ENCODE measurements around the gene MAPK11. TPM values are rescaled to one million over a fixed set of nuclear protein-coding genes. Genes with fewer than 3 reads are reported as not detected.

MAPK11 gene
- total RNA-seq, 1 experiment from 2014 or later, result 19.3 TPM

DNA sequence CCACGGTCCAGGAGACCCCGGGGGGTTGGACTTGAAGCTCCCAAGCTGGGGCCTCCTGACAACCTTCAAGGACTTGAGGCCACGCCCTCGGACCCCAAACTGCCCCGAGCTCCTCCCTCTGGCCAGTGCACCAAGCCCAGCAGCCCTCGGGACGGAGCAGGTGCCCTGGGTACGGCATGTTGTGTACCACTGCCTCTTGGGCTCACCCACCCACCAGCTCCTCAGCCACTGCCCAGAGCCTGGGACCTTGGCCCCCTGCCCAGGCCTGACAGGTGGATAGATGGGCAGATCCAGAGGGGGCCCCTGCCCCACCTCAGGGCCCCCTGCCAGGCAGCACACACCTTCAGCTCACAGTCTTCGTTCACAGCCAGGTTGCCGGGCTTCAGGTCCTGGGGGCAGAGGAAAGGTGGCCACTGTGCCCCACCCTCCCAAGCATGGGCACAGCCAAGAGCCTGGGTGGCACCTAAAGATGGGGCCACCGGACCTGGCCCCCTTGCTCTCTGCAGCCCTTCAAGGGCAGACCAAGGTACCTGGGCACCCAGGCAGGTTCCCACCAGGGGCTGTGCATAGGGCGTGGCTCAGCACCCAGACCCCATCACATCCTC is 13.8 kb downstream of the MAPK11 start:
- ChIA-PET CTCF (no interaction called here), RAD21 (ENCODE audit: low non-redundant PET in 1 of 2, low total read pairs in 2 of 2, uncharacterized antibody in 2 of 2, unreplicated experiment in 2 of 2) (no interaction called here), POLR2A (no interaction called here)
- Histone ChIP-seq H3K9ac (ENCODE audit: low read length) (no peak overlapping the region), H3K79me2 (ENCODE audit: insufficient read depth, low read length) (peaks cover 28% of the 10 kb centered on the region), H3K36me3 (ENCODE audit: control insufficient read depth in 1 of 2, insufficient read depth in 2 of 2, low read length in 2 of 2) (peaks cover 0 to 11% of the 10 kb centered on the region in 2 experiments; a peak in 2 of 4 replicates), H3K27me3 (ENCODE audit: insufficient read depth, low read length) (no peaks in the 10 kb centered on the region), H3K27ac (ENCODE audit: low read depth, low read length) (no peak overlapping the region), H3K4me2 (ENCODE audit: low read length) (no peak overlapping the region), H3K9me3 (ENCODE audit: control insufficient read depth in 1 of 2, insufficient read depth in 1 of 2, low read depth in 1 of 2, low read length in 2 of 2) (no peaks in the 10 kb centered on the region), H2AFZ (ENCODE audit: low read depth, low read length, poor library complexity, severe bottlenecking) (no peak overlapping the region), H3K9me2 (ENCODE audit: insufficient read depth) (no peaks in the 10 kb centered on the region), H3K4me3 (replicated peaks in 1 of 2; ENCODE audit: low read depth in 1 of 2, low read length in 2 of 2) (no peak overlapping the region), H3K4me1 (ENCODE audit: control insufficient read depth in 1 of 2, insufficient read depth in 2 of 2, low read length in 2 of 2) (peaks cover 3 to 25% of the 10 kb centered on the region in 2 experiments; a peak in 3 of 4 replicates), H4K20me1 (ENCODE audit: insufficient read depth) (no peaks in the 10 kb centered on the region)
- BruUV-seq (replicated peaks), result no TSS peak
- no peak for ATAC-seq
- TF ChIP-seq TCF7L2 (IDR thresholded peaks at IDR 0.05; ENCODE audit: borderline replicate concordance, extremely low read depth, insufficient read depth, insufficient read length) (no peak), CEBPB (IDR thresholded peaks at IDR 0.05; ENCODE audit: low read depth) (no peak), POLR2AphosphoS5 (IDR thresholded peaks at IDR 0.05; ENCODE audit: low read depth, low read length) (no peak), EGR1 (IDR thresholded peaks at IDR 0.05; ENCODE audit: low read depth) (no peak), YY1 (IDR thresholded peaks at IDR 0.05; ENCODE audit: extremely low read depth, insufficient replicate concordance, low read depth, low read length) (no peak), FOSL1 (IDR thresholded peaks at IDR 0.05; ENCODE audit: low read depth) (no peak), POLR2A (IDR thresholded peaks at IDR 0.05; ENCODE audit: borderline replicate concordance, extremely low read depth, insufficient read depth, insufficient read length) (no peak), RAD21 (IDR thresholded peaks at IDR 0.05; ENCODE audit: low read depth) (no peak)
- TF ChIP-seq, protein P1, sequence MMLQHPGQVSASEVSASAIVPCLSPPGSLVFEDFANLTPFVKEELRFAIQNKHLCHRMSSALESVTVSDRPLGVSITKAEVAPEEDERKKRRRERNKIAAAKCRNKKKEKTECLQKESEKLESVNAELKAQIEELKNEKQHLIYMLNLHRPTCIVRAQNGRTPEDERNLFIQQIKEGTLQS (IDR thresholded peaks at IDR 0.05), result no peak
- TF ChIP-seq, protein P2, sequence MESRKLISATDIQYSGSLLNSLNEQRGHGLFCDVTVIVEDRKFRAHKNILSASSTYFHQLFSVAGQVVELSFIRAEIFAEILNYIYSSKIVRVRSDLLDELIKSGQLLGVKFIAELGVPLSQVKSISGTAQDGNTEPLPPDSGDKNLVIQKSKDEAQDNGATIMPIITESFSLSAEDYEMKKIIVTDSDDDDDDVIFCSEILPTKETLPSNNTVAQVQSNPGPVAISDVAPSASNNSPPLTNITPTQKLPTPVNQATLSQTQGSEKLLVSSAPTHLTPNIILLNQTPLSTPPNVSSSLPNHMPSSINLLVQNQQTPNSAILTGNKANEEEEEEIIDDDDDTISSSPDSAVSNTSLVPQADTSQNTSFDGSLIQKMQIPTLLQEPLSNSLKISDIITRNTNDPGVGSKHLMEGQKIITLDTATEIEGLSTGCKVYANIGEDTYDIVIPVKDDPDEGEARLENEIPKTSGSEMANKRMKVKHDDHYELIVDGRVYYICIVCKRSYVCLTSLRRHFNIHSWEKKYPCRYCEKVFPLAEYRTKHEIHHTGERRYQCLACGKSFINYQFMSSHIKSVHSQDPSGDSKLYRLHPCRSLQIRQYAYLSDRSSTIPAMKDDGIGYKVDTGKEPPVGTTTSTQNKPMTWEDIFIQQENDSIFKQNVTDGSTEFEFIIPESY (IDR thresholded peaks at IDR 0.05; ENCODE audit: extremely low read depth, insufficient replicate concordance, low read length), result no peak
- TF ChIP-seq, protein P3, sequence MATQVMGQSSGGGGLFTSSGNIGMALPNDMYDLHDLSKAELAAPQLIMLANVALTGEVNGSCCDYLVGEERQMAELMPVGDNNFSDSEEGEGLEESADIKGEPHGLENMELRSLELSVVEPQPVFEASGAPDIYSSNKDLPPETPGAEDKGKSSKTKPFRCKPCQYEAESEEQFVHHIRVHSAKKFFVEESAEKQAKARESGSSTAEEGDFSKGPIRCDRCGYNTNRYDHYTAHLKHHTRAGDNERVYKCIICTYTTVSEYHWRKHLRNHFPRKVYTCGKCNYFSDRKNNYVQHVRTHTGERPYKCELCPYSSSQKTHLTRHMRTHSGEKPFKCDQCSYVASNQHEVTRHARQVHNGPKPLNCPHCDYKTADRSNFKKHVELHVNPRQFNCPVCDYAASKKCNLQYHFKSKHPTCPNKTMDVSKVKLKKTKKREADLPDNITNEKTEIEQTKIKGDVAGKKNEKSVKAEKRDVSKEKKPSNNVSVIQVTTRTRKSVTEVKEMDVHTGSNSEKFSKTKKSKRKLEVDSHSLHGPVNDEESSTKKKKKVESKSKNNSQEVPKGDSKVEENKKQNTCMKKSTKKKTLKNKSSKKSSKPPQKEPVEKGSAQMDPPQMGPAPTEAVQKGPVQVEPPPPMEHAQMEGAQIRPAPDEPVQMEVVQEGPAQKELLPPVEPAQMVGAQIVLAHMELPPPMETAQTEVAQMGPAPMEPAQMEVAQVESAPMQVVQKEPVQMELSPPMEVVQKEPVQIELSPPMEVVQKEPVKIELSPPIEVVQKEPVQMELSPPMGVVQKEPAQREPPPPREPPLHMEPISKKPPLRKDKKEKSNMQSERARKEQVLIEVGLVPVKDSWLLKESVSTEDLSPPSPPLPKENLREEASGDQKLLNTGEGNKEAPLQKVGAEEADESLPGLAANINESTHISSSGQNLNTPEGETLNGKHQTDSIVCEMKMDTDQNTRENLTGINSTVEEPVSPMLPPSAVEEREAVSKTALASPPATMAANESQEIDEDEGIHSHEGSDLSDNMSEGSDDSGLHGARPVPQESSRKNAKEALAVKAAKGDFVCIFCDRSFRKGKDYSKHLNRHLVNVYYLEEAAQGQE (IDR thresholded peaks at IDR 0.05; ENCODE audit: low read depth), result no peak
- TF ChIP-seq, protein P4, sequence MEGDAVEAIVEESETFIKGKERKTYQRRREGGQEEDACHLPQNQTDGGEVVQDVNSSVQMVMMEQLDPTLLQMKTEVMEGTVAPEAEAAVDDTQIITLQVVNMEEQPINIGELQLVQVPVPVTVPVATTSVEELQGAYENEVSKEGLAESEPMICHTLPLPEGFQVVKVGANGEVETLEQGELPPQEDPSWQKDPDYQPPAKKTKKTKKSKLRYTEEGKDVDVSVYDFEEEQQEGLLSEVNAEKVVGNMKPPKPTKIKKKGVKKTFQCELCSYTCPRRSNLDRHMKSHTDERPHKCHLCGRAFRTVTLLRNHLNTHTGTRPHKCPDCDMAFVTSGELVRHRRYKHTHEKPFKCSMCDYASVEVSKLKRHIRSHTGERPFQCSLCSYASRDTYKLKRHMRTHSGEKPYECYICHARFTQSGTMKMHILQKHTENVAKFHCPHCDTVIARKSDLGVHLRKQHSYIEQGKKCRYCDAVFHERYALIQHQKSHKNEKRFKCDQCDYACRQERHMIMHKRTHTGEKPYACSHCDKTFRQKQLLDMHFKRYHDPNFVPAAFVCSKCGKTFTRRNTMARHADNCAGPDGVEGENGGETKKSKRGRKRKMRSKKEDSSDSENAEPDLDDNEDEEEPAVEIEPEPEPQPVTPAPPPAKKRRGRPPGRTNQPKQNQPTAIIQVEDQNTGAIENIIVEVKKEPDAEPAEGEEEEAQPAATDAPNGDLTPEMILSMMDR (IDR thresholded peaks at IDR 0.05 in 2 of 3, conservative IDR thresholded peaks at IDR 0.05 in 1 of 3; ENCODE audit: borderline replicate concordance in 1 of 3, insufficient read depth in 1 of 3, low read depth in 2 of 3, low read length in 2 of 3), result no peak
- no peak for DNase-seq (ENCODE audit: low read depth, low spot score)
- intact Hi-C loops (cut with micrococcal nuclease), result no loop called here
